Fibroblast of mammary gland (primary cell): Measurements from ENCODE around the gene VEGFB.

ENCODE experiments used
- DNase-seq: peaks from one replicate; pipeline ENCODE4 v3.0.0-alpha.2; 2010; ENCODE audit warnings: low read depth
- H3K4me3 ChIP-seq: 2 replicates; pipeline ENCODE4 v1.5.1; 2011; ENCODE audit warnings: low read depth, mild to moderate bottlenecking, low read length, moderate library complexity; ENCODE audit not compliant: control insufficient read depth
- TF ChIP-seq, protein P1 (sequence below): conservative IDR thresholded peaks from 2 replicates; pipeline ENCODE4 v1.5.1; 2011; ENCODE audit warnings: low read depth, low read length, inconsistent platforms; ENCODE audit not compliant: control insufficient read depth, insufficient read depth

The VEGFB gene

DNA sequence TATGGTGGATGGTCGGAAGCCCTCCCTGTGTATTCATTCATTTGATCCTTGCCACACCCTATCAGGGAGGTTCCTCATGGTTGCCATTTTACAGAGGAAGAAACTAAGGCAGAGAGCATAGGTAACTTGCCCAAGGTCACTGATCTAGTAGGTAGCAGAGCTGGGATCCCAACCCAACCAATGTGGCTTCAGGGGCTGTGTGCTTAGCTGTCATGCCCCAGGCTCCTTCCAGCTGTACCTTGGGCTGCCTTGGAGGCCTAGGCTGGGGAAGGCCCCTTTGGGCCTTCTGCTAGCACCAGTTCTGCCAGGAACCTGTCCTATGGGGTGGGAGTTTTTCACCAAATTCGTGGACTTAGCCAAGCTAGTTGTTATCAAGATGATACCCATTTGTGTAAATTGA is 41.5 kb downstream of the VEGFB start:
- TF ChIP-seq, protein P1, sequence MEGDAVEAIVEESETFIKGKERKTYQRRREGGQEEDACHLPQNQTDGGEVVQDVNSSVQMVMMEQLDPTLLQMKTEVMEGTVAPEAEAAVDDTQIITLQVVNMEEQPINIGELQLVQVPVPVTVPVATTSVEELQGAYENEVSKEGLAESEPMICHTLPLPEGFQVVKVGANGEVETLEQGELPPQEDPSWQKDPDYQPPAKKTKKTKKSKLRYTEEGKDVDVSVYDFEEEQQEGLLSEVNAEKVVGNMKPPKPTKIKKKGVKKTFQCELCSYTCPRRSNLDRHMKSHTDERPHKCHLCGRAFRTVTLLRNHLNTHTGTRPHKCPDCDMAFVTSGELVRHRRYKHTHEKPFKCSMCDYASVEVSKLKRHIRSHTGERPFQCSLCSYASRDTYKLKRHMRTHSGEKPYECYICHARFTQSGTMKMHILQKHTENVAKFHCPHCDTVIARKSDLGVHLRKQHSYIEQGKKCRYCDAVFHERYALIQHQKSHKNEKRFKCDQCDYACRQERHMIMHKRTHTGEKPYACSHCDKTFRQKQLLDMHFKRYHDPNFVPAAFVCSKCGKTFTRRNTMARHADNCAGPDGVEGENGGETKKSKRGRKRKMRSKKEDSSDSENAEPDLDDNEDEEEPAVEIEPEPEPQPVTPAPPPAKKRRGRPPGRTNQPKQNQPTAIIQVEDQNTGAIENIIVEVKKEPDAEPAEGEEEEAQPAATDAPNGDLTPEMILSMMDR, result no peak
- H3K4me3 ChIP-seq, result no peak overlapping the region
- DNase-seq, result no peak

DNA sequence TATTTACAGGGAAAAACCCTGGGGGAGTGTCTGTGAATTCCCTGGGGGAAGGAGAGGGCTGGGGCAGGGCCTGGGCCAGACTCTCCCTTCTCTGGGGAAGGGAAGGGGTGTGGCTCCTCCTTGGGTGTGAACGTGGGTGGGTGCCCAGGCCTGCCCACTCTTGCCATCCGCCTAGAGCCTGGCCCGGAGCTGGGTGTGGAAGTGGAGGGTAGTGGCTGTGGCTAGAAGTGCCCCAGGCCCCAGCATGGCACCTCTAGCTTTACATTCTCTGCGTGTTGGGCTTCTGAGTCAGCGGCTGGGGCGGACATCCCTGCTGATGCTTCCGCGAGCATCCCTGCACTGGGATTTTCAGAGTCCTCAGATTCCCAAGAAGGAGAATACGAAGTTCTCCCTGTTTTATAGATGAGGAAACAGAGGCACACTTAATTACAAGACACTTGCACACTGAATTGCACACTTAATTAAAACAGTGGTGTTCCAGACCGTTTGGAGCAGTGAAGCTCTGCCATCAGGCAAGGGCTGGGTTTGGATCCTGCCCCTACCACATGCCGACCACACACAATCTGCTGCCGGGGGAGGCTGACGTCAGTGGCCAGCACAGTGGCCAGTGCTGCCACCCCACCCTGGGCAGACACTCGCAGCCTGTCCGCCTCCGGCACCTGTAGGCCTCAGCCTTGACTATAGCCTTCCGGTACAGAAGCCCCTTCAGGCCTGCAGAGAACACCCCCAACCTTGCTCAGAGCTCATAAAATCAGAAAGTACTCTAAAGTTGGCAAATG is 42.5 kb downstream of the VEGFB start:
- TF ChIP-seq, protein P1, result no peak
- no peak overlapping the region for H3K4me3 ChIP-seq
- no peak for DNase-seq

DNA sequence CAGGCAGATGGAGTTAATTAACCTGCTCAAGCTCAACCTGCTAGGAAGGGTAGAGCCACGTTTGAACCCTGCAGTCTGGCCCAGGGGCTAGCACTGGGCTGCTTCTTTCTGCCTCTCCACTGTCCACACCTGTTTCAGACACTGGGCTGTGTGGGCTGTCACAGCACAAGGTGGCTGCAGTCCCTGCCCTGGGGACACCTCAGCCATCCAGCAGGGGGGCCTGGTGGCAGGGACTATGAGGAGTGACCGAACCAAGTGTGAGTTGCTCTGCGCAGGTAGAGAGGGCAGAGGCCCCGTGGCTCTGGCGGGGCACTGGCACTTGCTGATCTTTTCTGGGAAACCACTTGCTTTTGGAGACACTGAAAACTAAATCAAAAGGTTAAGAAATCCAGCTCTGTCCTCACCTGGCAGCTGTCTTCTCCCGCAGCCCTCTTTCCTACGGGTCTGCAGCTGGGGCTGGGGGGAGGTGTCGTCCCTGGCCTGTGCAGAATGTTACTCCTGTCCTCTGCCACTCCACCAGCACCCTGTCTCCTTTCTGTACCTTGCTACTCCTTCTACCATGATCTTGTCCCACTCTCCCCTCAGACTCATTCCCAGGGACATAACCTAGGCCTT is 44.3 kb downstream of the VEGFB start:
- no peak overlapping the region for H3K4me3 ChIP-seq
- TF ChIP-seq, protein P1, result no peak
- no peak for DNase-seq

DNA sequence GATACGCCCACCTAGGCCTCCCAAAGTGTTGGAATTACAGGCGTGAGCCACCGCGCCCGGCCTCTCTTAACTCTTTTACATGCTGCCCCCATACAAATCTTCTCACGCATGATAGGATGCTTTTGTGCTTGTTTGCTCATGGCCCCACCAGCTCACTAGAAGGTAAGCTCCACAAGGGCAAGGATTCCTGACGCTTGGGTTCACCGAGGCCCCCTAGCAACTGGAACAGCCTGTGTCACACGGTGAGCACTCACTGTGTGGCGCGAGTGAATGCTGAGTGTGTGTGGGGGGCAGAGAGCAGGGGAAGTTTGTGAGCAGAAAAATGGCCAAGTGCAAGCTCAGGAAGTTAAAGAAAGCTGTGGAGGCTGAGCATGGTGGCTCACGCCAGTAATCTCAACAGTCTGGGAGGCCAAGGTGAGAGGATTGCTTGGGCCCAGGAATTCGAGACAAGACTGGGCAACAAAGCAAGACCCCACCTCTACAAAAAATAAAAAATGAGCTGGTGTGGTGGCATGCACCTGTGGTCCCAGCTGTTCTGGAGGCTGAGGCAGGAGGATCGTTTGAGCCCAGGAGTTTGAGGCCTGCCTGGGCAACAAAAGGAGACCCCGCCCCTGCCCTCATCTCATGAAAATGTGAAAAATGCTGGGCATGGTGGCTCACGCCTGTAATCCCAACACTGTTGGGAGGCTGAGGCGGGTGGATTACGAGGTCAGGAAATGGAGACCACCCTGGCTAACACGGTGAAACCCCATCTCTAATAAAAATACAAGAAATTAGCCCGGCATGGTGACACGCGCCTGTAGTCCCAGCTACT is 47.8 kb downstream of the VEGFB start:
- DNase-seq, result no peak
- TF ChIP-seq, protein P1, result no peak
- no peak overlapping the region for H3K4me3 ChIP-seq

DNA sequence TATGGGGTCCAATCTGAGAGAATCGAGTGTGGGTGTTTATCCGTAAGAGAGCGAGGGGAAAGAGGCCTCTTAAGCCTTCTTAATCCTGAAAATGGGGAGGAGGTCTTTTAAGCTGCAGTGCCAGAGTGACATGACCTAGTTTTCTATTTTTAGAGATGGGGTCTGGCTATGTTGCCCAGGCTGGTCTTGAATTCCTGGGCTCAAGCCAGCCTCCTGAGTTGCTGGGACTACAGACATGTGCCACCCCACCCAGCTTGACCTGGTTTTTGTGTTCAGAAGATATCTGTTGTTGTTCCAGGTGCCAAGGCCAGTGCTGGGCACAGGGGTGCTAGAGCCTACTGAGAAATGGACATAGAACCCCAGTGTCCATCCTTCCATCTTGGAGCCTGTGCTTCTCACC is 48.7 kb downstream of the VEGFB start:
- DNase-seq, result no peak
- TF ChIP-seq, protein P1, result no peak
- no peak overlapping the region for H3K4me3 ChIP-seq

DNA sequence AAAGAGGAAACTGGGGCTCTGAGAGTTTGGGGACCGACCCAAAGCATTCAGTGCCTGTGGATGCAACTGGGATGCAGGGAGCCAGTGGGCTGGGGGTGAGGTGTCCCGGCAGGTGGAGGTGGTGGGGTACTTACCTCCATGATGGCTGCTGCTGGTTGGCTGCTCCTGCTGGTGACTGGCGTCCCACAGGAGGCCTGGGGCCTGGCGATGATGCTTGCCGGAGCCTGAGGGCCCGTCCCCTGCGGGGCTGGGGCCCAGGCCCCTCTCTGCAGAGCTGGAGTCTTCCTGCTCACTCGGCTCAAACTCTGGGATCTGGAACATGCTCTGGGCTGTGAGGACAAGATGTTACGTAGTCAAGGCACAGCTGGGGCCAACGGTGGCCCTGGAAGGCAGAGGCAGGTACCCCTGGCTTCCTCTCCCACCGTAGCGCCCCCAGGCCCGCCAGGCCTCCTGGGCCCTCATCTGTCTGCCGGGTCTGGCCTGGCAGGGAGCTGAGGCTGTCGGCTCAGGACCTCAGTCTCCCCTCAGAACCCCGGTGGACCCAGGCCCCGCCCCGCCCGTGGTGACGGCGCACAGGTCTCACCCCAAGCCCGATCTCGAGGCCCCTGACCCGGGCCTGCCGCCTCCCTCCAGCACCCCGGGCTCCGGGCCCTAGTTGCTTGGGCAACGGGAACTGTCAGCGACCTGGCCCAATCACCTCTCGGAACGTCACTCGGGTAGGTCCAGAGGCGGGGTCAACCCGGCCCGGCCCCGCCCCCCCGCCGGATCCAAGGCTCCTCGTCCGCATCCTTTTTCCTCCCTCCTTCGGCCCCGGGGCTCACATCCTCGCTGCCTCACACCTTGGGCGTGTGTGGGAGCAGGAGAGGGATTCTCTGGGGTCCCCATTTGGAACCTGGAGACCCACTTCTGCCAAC is 49.9 kb downstream of the VEGFB start, which contains the start of gene BAD:
Gene BAD (minus strand): TSS at position 618 of the 914 bp plus-strand sequence. CDS start 297 bp downstream, at position 321.
- peak; percentile 87 for DNase-seq
- TF ChIP-seq, protein P1, result no peak
- peak within 1 kb of the TSS; percentile 71 for H3K4me3 ChIP-seq
